Measurements from ENCODE around the gene KIF26A. TPM values are rescaled to one million over a fixed set of nuclear protein-coding genes. Genes with fewer than 3 reads are reported as not detected.

KIF26A gene
- total RNA-seq, 1 donor from 2014 or later, result 6.3 TPM

- no peak for ATAC-seq (ENCODE audit: poor library complexity)
- DNase-seq, result no peak
- intact Hi-C loops (cut with DNase I), result no loop called here
Observed at GRCh38 chr14:104230119-104230815, 91.9 kb downstream of the KIF26A start.

Small RNA genes within 50 kb of the gene (microRNA-seq; reads per million reads assigned to microRNA genes)
- gene MIR203A (not detected), gene MIR203B (not detected)

Other genes starting within 250 kb of the KIF26A start
- gene TDRD9, start 210.1 kb upstream of the KIF26A start, total RNA-seq, result 2.7 TPM
- 26.4 TPM for gene RD3L, start 196.1 kb upstream of the KIF26A start, total RNA-seq
- 44.1 TPM for gene ASPG, start 52.9 kb upstream of the KIF26A start, total RNA-seq

Measured in Right ventricle myocardium superior (tissue), 1 donor.